Measurements from ENCODE around the gene C14orf132.

The C14orf132 gene

GRCh38 chr14:96105089-96105925 is 66.1 kb downstream of the C14orf132 start:
- H3K27ac ChIP-seq (ENCODE audit: low read depth in 2 of 2, low read length in 2 of 2), result peak overlapping the region; percentile 74 to 87

GRCh38 chr14:96105926-96106441 is 66.8 kb downstream of the C14orf132 start:
- peaks cover 9 to 18% of the 10 kb centered on the region in 2 donors for H3K4me1 ChIP-seq (ENCODE audit: control insufficient read depth in 2 of 2, insufficient read depth in 2 of 2, low read length in 2 of 2)
- H3K9me3 ChIP-seq (ENCODE audit: control insufficient read depth in 2 of 2, low read length in 2 of 2), result no peaks in the 10 kb centered on the region
- H3K36me3 ChIP-seq (ENCODE audit: control insufficient read depth in 2 of 2, insufficient read depth in 2 of 2, low read length in 2 of 2), result no peaks in the 10 kb centered on the region
- H3K27ac ChIP-seq (ENCODE audit: low read depth in 2 of 2, low read length in 2 of 2), result peak overlapping the region; percentile 74 to 87
- H3K9ac ChIP-seq (ENCODE audit: low read depth in 1 of 2, low read length in 2 of 2), result no peak overlapping the region
- no peak overlapping the region for H3K4me3 ChIP-seq (ENCODE audit: low read length in 2 of 2)
- no peaks in the 10 kb centered on the region for H3K27me3 ChIP-seq (ENCODE audit: control insufficient read depth in 2 of 2, insufficient read depth in 2 of 2, low read length in 2 of 2)

More at GRCh38 chr14:96105089-96105925, 66.1 kb downstream of the C14orf132 start:
- H3K4me3 ChIP-seq (ENCODE audit: low read length in 2 of 2), result no peak overlapping the region
- H3K4me1 ChIP-seq (ENCODE audit: control insufficient read depth in 2 of 2, insufficient read depth in 2 of 2, low read length in 2 of 2), result peaks cover 9 to 22% of the 10 kb centered on the region in 2 donors
- no peaks in the 10 kb centered on the region for H3K36me3 ChIP-seq (ENCODE audit: control insufficient read depth in 2 of 2, insufficient read depth in 2 of 2, low read length in 2 of 2)
- H3K9ac ChIP-seq (ENCODE audit: low read depth in 1 of 2, low read length in 2 of 2), result peak overlapping the region in 1 of 2 donors; percentile 25
- no peaks in the 10 kb centered on the region for H3K27me3 ChIP-seq (ENCODE audit: control insufficient read depth in 2 of 2, insufficient read depth in 2 of 2, low read length in 2 of 2)
- H3K9me3 ChIP-seq (ENCODE audit: control insufficient read depth in 2 of 2, low read length in 2 of 2), result no peaks in the 10 kb centered on the region

- H3K9me3 ChIP-seq (ENCODE audit: control insufficient read depth in 2 of 2, low read length in 2 of 2), result no peaks in the 10 kb centered on the region
- no peak overlapping the region for H3K9ac ChIP-seq (ENCODE audit: low read depth in 1 of 2, low read length in 2 of 2)
- no peaks in the 10 kb centered on the region for H3K27me3 ChIP-seq (ENCODE audit: control insufficient read depth in 2 of 2, insufficient read depth in 2 of 2, low read length in 2 of 2)
- no peak overlapping the region for H3K4me3 ChIP-seq (ENCODE audit: low read length in 2 of 2)
- H3K27ac ChIP-seq (ENCODE audit: low read depth in 2 of 2, low read length in 2 of 2), result peak overlapping the region in 1 of 2 donors; percentile 36
- H3K36me3 ChIP-seq (ENCODE audit: control insufficient read depth in 2 of 2, insufficient read depth in 2 of 2, low read length in 2 of 2), result no peaks in the 10 kb centered on the region
- peaks cover 9 to 17% of the 10 kb centered on the region in 2 donors for H3K4me1 ChIP-seq (ENCODE audit: control insufficient read depth in 2 of 2, insufficient read depth in 2 of 2, low read length in 2 of 2)
Observed at GRCh38 chr14:96106891-96107290, 67.7 kb downstream of the C14orf132 start.

GRCh38 chr14:96108061-96108795 is 69.1 kb downstream of the C14orf132 start:
- no peaks in the 10 kb centered on the region for H3K9me3 ChIP-seq (ENCODE audit: control insufficient read depth in 2 of 2, low read length in 2 of 2)
- no peak overlapping the region for H3K27ac ChIP-seq (ENCODE audit: low read depth in 2 of 2, low read length in 2 of 2)
- no peak overlapping the region for H3K9ac ChIP-seq (ENCODE audit: low read depth in 1 of 2, low read length in 2 of 2)
- H3K4me3 ChIP-seq (ENCODE audit: low read length in 2 of 2), result no peak overlapping the region
- peaks cover 9 to 17% of the 10 kb centered on the region in 2 donors for H3K4me1 ChIP-seq (ENCODE audit: control insufficient read depth in 2 of 2, insufficient read depth in 2 of 2, low read length in 2 of 2)
- peaks cover 0 to 3% of the 10 kb centered on the region in 2 donors for H3K27me3 ChIP-seq (ENCODE audit: control insufficient read depth in 2 of 2, insufficient read depth in 2 of 2, low read length in 2 of 2)
- H3K36me3 ChIP-seq (ENCODE audit: control insufficient read depth in 2 of 2, insufficient read depth in 2 of 2, low read length in 2 of 2), result no peaks in the 10 kb centered on the region

GRCh38 chr14:96108911-96109310 is 69.7 kb downstream of the C14orf132 start:
- H3K9ac ChIP-seq (ENCODE audit: low read depth in 1 of 2, low read length in 2 of 2), result no peak overlapping the region
- peaks cover 0 to 3% of the 10 kb centered on the region in 2 donors for H3K27me3 ChIP-seq (ENCODE audit: control insufficient read depth in 2 of 2, insufficient read depth in 2 of 2, low read length in 2 of 2)
- H3K4me1 ChIP-seq (ENCODE audit: control insufficient read depth in 2 of 2, insufficient read depth in 2 of 2, low read length in 2 of 2), result peaks cover 9 to 17% of the 10 kb centered on the region in 2 donors
- H3K9me3 ChIP-seq (ENCODE audit: control insufficient read depth in 2 of 2, low read length in 2 of 2), result no peaks in the 10 kb centered on the region
- H3K27ac ChIP-seq (ENCODE audit: low read depth in 2 of 2, low read length in 2 of 2), result no peak overlapping the region
- H3K36me3 ChIP-seq (ENCODE audit: control insufficient read depth in 2 of 2, insufficient read depth in 2 of 2, low read length in 2 of 2), result no peaks in the 10 kb centered on the region
- no peak overlapping the region for H3K4me3 ChIP-seq (ENCODE audit: low read length in 2 of 2)

GRCh38 chr14:96109596-96110355 is 70.6 kb downstream of the C14orf132 start:
- Histone ChIP-seq H3K27me3 (ENCODE audit: control insufficient read depth in 2 of 2, insufficient read depth in 2 of 2, low read length in 2 of 2) (peaks cover 0 to 3% of the 10 kb centered on the region in 2 donors), H3K36me3 (ENCODE audit: control insufficient read depth in 2 of 2, insufficient read depth in 2 of 2, low read length in 2 of 2) (no peaks in the 10 kb centered on the region), H3K9me3 (ENCODE audit: control insufficient read depth in 2 of 2, low read length in 2 of 2) (no peaks in the 10 kb centered on the region), H3K27ac (ENCODE audit: low read depth in 2 of 2, low read length in 2 of 2) (no peak overlapping the region), H3K9ac (ENCODE audit: low read depth in 1 of 2, low read length in 2 of 2) (no peak overlapping the region), H3K4me1 (ENCODE audit: control insufficient read depth in 2 of 2, insufficient read depth in 2 of 2, low read length in 2 of 2) (peaks cover 7 to 11% of the 10 kb centered on the region in 2 donors), H3K4me3 (ENCODE audit: low read length in 2 of 2) (no peak overlapping the region)

- H3K27ac ChIP-seq (ENCODE audit: low read depth in 2 of 2, low read length in 2 of 2), result no peak overlapping the region
Observed at GRCh38 chr14:96112032-96112431, 72.9 kb downstream of the C14orf132 start.

GRCh38 chr14:96114002-96114401 is 74.8 kb downstream of the C14orf132 start:
- Histone ChIP-seq H3K36me3 (ENCODE audit: control insufficient read depth in 2 of 2, insufficient read depth in 2 of 2, low read length in 2 of 2) (no peaks in the 10 kb centered on the region), H3K27me3 (ENCODE audit: control insufficient read depth in 2 of 2, insufficient read depth in 2 of 2, low read length in 2 of 2) (peaks cover 0 to 3% of the 10 kb centered on the region in 2 donors), H3K4me1 (ENCODE audit: control insufficient read depth in 2 of 2, insufficient read depth in 2 of 2, low read length in 2 of 2) (no peaks in the 10 kb centered on the region), H3K9me3 (ENCODE audit: control insufficient read depth in 2 of 2, low read length in 2 of 2) (no peaks in the 10 kb centered on the region), H3K4me3 (ENCODE audit: low read length in 2 of 2) (no peak overlapping the region), H3K9ac (ENCODE audit: low read depth in 1 of 2, low read length in 2 of 2) (no peak overlapping the region), H3K27ac (ENCODE audit: low read depth in 2 of 2, low read length in 2 of 2) (no peak overlapping the region)

More at GRCh38 chr14:96112032-96112431, 72.9 kb downstream of the C14orf132 start:
- H3K27me3 ChIP-seq (ENCODE audit: control insufficient read depth in 2 of 2, insufficient read depth in 2 of 2, low read length in 2 of 2), result peaks cover 0 to 3% of the 10 kb centered on the region in 2 donors
- H3K9ac ChIP-seq (ENCODE audit: low read depth in 1 of 2, low read length in 2 of 2), result no peak overlapping the region
- H3K36me3 ChIP-seq (ENCODE audit: control insufficient read depth in 2 of 2, insufficient read depth in 2 of 2, low read length in 2 of 2), result no peaks in the 10 kb centered on the region
- no peak overlapping the region for H3K4me3 ChIP-seq (ENCODE audit: low read length in 2 of 2)
- H3K9me3 ChIP-seq (ENCODE audit: control insufficient read depth in 2 of 2, low read length in 2 of 2), result no peaks in the 10 kb centered on the region
- no peaks in the 10 kb centered on the region for H3K4me1 ChIP-seq (ENCODE audit: control insufficient read depth in 2 of 2, insufficient read depth in 2 of 2, low read length in 2 of 2)

GRCh38 chr14:96117101-96117897 is 78.1 kb downstream of the C14orf132 start:
- H3K4me3 ChIP-seq (ENCODE audit: low read length in 2 of 2), result no peak overlapping the region
- no peaks in the 10 kb centered on the region for H3K36me3 ChIP-seq (ENCODE audit: control insufficient read depth in 2 of 2, insufficient read depth in 2 of 2, low read length in 2 of 2)
- no peak overlapping the region for H3K27ac ChIP-seq (ENCODE audit: low read depth in 2 of 2, low read length in 2 of 2)
- no peaks in the 10 kb centered on the region for H3K4me1 ChIP-seq (ENCODE audit: control insufficient read depth in 2 of 2, insufficient read depth in 2 of 2, low read length in 2 of 2)
- H3K9me3 ChIP-seq (ENCODE audit: control insufficient read depth in 2 of 2, low read length in 2 of 2), result no peaks in the 10 kb centered on the region
- no peak overlapping the region for H3K9ac ChIP-seq (ENCODE audit: low read depth in 1 of 2, low read length in 2 of 2)
- peaks cover 0 to 2% of the 10 kb centered on the region in 2 donors for H3K27me3 ChIP-seq (ENCODE audit: control insufficient read depth in 2 of 2, insufficient read depth in 2 of 2, low read length in 2 of 2)

All from mucosa of rectum (tissue), 2 donors.